ENCODE results near the gene MAVS. TPM values are rescaled to one million over a fixed set of nuclear protein-coding genes. Genes with fewer than 3 reads are reported as not detected.

The MAVS gene
- 11.6 TPM for polyA plus RNA-seq (2012; ENCODE audit: insufficient read depth, insufficient read length, low read depth)

DNA sequence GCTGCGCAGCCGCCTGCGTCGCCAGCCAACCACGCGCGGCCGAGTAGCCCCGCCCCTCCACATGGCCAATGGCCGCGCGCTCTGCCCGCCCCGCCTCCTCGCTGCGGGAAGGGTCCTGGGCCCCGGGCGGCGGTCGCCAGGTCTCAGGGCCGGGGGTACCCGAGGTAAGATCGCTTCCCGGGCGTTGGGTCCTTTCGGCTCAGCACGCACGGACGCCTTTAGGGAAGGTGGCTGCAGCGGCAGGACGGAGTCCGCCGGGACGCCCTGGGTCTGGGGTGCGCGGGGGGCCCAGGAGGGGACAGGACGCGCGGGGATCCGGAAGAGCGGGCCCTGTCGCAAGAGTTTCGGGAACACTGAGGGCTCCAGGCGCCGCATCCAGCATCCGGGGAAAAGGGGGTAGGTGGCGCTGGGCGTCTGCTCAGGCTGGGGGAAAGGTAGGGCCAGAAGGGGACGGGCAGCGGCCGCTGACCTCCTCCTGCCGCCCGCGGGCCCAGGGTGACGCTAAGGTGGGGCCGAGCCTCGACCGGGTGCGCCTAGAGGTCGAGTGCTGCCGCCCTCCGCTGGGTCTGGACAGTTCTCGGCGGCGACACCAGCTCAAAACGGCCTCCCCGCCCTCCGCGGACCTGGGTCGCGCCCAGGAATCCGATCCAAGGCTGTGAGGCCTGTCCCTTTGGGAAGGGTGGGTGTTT lies at the start of gene MAVS:
Gene MAVS, plus strand, starts transcription at position 95 of the 689 bp plus-strand sequence. CDS start 7,791 bp downstream, outside the sequence.
- Histone ChIP-seq H3K27me3 (no peaks in the 10 kb centered on the region), H3K9me3 (no peaks in the 10 kb centered on the region), H3K4me3 (ENCODE audit: low read depth, low read length) (peak within 1 kb of the TSS; percentile 91), H3K36me3 (no peaks in the 10 kb centered on the region), H3K4me1 (peaks cover 5% of the 10 kb centered on the region; the same call in 1 of the 2 replicates)
- DNase-seq = peak; percentile 96
- TF ChIP-seq, protein P1, sequence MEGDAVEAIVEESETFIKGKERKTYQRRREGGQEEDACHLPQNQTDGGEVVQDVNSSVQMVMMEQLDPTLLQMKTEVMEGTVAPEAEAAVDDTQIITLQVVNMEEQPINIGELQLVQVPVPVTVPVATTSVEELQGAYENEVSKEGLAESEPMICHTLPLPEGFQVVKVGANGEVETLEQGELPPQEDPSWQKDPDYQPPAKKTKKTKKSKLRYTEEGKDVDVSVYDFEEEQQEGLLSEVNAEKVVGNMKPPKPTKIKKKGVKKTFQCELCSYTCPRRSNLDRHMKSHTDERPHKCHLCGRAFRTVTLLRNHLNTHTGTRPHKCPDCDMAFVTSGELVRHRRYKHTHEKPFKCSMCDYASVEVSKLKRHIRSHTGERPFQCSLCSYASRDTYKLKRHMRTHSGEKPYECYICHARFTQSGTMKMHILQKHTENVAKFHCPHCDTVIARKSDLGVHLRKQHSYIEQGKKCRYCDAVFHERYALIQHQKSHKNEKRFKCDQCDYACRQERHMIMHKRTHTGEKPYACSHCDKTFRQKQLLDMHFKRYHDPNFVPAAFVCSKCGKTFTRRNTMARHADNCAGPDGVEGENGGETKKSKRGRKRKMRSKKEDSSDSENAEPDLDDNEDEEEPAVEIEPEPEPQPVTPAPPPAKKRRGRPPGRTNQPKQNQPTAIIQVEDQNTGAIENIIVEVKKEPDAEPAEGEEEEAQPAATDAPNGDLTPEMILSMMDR (IDR thresholded peaks at IDR 0.05; ENCODE audit: low read depth, low read length) = no peak

DNA sequence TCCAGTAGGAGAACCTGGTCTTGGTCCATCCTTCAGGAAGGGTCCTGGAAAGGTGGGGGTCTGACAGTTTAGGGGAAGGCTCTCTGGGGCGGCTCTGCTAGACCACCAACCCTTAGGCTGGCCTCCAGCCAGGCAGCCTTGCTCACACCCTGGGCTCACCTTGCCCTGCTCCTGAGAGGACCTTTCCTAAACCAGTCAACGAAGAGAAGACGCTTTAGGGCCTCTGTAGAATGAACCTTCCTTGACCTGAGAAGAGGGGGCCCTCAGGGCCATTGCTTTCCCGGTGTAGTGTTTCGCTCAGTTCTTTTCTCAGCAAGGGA lies 49.4 kb upstream of the MAVS start:
- Histone ChIP-seq H3K9me3 (no peaks in the 10 kb centered on the region), H3K4me3 (ENCODE audit: low read depth, low read length) (peak overlapping the region; percentile 95), H3K36me3 (peaks cover 36% of the 10 kb centered on the region), H3K27me3 (no peaks in the 10 kb centered on the region), H3K4me1 (peaks cover 37% of the 10 kb centered on the region)
- TF ChIP-seq, protein P1 (IDR thresholded peaks at IDR 0.05; ENCODE audit: low read depth, low read length) = no peak
- no peak for DNase-seq

DNA sequence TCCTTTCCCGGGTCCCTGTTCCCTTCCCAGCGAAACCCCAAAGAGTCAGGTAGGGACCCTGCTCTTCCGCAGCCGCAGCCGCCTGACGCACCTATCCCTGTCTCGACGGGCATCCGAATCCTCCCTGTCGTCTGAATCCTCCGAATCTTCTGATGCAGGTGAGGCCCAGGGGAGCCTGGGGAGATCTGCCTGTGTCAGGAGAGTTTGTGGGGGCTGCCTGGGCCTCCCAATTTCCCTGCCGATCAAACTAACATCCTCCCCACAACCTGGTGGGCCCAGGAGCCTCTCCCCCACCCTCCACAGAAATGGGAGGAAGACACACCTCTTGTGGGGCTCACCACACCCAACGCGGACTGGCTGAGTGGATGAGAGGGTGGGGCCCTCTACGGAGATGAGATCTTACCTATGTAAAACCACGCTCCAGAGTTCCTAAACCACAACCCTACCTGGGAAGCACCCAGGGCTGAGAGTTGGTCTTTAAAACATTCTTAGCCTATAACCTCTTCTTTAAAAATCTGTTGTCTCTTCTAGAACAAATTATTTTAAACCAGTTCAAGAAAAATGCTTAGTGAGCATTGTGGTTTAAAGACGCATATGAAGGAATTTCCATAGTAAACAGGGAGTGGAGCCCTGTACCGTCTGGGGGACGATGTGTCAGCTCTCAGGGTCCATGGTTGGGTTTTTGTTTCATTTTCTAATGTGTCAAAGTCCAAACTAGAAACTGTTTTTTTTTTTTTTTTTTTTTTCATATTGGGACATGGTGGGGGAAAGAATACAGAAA lies 48.9 kb upstream of the MAVS start:
- H3K36me3 ChIP-seq = peaks cover 42% of the 10 kb centered on the region
- DNase-seq = no peak

DNA sequence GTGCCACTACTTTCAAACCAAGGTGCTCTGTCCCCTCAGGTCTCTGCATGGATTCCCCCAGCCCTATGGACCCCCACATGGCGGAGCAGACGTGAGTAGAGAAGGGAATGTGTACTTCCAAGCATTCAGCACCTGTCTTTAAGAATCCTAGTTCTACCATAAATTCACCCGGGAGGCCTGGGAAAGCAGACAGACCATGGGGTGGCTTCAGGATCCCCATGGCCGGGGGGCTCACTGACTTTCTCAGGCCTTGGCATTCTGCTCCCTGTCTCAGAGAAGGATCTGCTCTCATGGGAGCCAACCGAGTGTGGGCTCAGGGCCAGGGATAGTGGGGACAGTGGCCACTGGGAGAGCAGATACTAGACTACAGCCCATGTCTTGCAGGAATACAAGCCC lies 48.3 kb upstream of the MAVS start:
- H3K9me3 ChIP-seq = no peaks in the 10 kb centered on the region
- H3K36me3 ChIP-seq = peaks cover 48% of the 10 kb centered on the region
- no peak for DNase-seq
- TF ChIP-seq, protein P1 (IDR thresholded peaks at IDR 0.05; ENCODE audit: low read depth, low read length) = no peak
- H3K4me1 ChIP-seq = peaks cover 37% of the 10 kb centered on the region
- H3K4me3 ChIP-seq (ENCODE audit: low read depth, low read length) = peak overlapping the region; percentile 7
- no peaks in the 10 kb centered on the region for H3K27me3 ChIP-seq

More for the DNA sequence above, 48.9 kb upstream of the MAVS start:
- Histone ChIP-seq H3K4me1 (peaks cover 37% of the 10 kb centered on the region), H3K4me3 (ENCODE audit: low read depth, low read length) (peak overlapping the region; percentile 95), H3K27me3 (no peaks in the 10 kb centered on the region), H3K9me3 (no peaks in the 10 kb centered on the region)
- TF ChIP-seq, protein P1 (IDR thresholded peaks at IDR 0.05; ENCODE audit: low read depth, low read length) = no peak

DNA sequence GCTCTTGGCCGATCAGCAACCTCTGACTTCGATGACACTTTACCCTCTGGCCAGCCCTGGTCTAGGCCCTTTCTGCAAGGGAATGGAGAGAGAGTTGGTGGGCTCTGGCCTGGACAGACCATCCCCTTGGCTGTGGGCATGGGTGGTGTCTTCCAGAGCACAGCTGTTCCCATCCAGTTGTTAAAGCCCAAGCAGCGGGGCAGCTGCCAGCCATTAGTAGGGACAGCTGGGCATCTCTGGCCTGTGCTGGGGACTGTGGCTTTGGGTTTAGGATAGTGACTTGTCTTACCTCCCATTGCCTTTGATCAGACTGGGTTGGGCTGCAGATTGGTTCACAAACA lies 47.8 kb upstream of the MAVS start:
- no peaks in the 10 kb centered on the region for H3K9me3 ChIP-seq
- peaks cover 53% of the 10 kb centered on the region for H3K36me3 ChIP-seq

More for the DNA sequence above, 47.8 kb upstream of the MAVS start:
- no peaks in the 10 kb centered on the region for H3K27me3 ChIP-seq
- TF ChIP-seq, protein P1 (IDR thresholded peaks at IDR 0.05; ENCODE audit: low read depth, low read length) = no peak
- H3K4me1 ChIP-seq = peaks cover 37% of the 10 kb centered on the region
- no peak for DNase-seq
- peak overlapping the region; percentile 7 for H3K4me3 ChIP-seq (ENCODE audit: low read depth, low read length)
